H1 (cell line): ENCODE data around the gene PPIL6. TPM values are rescaled to one million over a fixed set of nuclear protein-coding genes. Genes with fewer than 3 reads are reported as not detected.

ENCODE experiments used
- CTCF ChIA-PET: fragments of 300-600 bp; sonication (Branson Sonifier 250); formaldehyde crosslinking; loops from one replicate; lab custom pipeline; 2021; ENCODE audit not compliant: partially characterized antibody; lab: Charles Lee
- POLR2A ChIA-PET: fragments of 300-600 bp; sonication (Branson Sonifier 250); formaldehyde crosslinking; loops from one replicate; lab custom pipeline; 2021; ENCODE audit warnings: inconsistent platforms; ENCODE audit not compliant: partially characterized antibody; lab: Charles Lee
- DNase-seq, 2 experiments: peaks; one replicate each; pipeline versions ENCODE4 v3.0.0 to v3.0.0-alpha.2; 2010 to 2022; ENCODE audit warnings: low spot score in 2 of 2, low read depth in 1 of 2, mixed read lengths in 1 of 2
- FAIRE-seq: peaks from 2 replicates; lab custom pipeline; 2011; peaks lifted over from hg19 to GRCh38; lab: Jason Lieb, UNC
- H2AFZ ChIP-seq: 2 replicates; pipeline ENCODE4 v1.8.1; 2012; ENCODE audit warnings: low read length, inconsistent platforms
- H2AK5ac ChIP-seq: 2 replicates; pipeline ENCODE4 v1.6.1; 2013; ENCODE audit warnings: low read depth, low read length
- H2BK120ac ChIP-seq: replicated peaks from 2 replicates; pipeline ENCODE3; 2013; ENCODE audit warnings: low read depth, low read length, inconsistent platforms
- H2BK12ac ChIP-seq: 2 replicates; pipeline ENCODE4 v1.6.1; 2013; ENCODE audit warnings: low read depth, low read length
- H2BK15ac ChIP-seq: 2 replicates; pipeline ENCODE4 v1.6.1; 2013; ENCODE audit warnings: low read length
- H2BK20ac ChIP-seq: 2 replicates; pipeline ENCODE4 v1.6.1; 2013; ENCODE audit warnings: low read length
- H2BK5ac ChIP-seq: 2 replicates; pipeline ENCODE4 v1.6.1; 2013; ENCODE audit warnings: low read depth, low read length
- H3K14ac ChIP-seq: 2 replicates; pipeline ENCODE4 v1.6.1; 2013; ENCODE audit warnings: inconsistent platforms; ENCODE audit not compliant: insufficient read length
- H3K18ac ChIP-seq: 2 replicates; pipeline ENCODE4 v1.6.1; 2013; ENCODE audit warnings: low read length; ENCODE audit errors: extremely low read depth
- H3K23ac ChIP-seq: 2 replicates; pipeline ENCODE4 v1.6.1; 2013; ENCODE audit warnings: inconsistent platforms; ENCODE audit not compliant: insufficient read length
- H3K23me2 ChIP-seq: 2 replicates; pipeline ENCODE4 v1.6.1; 2013; ENCODE audit warnings: low read depth, low read length
- H3K27ac ChIP-seq: 2 replicates; pipeline ENCODE4 v1.6.1; 2011; ENCODE audit warnings: low read depth, low read length, inconsistent platforms
- H3K27me3 ChIP-seq, 4 experiments: replicated peaks in 1 of 4; 1 replicate in 1 of 4; 2 replicates in 3 of 4; pipeline versions ENCODE4 v1.6.1 to v1.8.1; 2011 to 2013; ENCODE audit warnings: low read length in 3 of 4, mild to moderate bottlenecking in 3 of 4, inconsistent platforms in 2 of 4, mixed read lengths in 2 of 4, moderate library complexity in 1 of 4; ENCODE audit not compliant: control insufficient read depth in 3 of 4, insufficient read depth in 3 of 4; ENCODE audit errors: extremely low read depth in 1 of 4
- H3K36me3 ChIP-seq, 4 experiments: 2 replicates each; pipeline versions ENCODE4 v1.6.1 to v1.8.1; 2011 to 2013; ENCODE audit warnings: mild to moderate bottlenecking in 4 of 4, low read length in 3 of 4, moderate library complexity in 2 of 4, control low read depth in 1 of 4, inconsistent platforms in 1 of 4; ENCODE audit not compliant: insufficient read depth in 4 of 4, control insufficient read depth in 2 of 4
- H3K4ac ChIP-seq: replicated peaks from 2 replicates; pipeline ENCODE3; 2013; ENCODE audit warnings: low read length, low read depth, mixed read lengths, inconsistent platforms; ENCODE audit not compliant: insufficient read length
- H3K4me1 ChIP-seq, 4 experiments: replicated peaks in 1 of 4; 1 replicate in 1 of 4; 2 replicates in 3 of 4; pipeline versions ENCODE4 v1.6.1 to v1.8.1; 2011 to 2013; ENCODE audit warnings: low read length in 3 of 4, inconsistent platforms in 2 of 4, mixed read lengths in 1 of 4; ENCODE audit not compliant: insufficient read depth in 4 of 4, control insufficient read depth in 3 of 4
- H3K4me2 ChIP-seq, 2 experiments: 2 replicates each; pipeline versions ENCODE4 v1.6.1 to v1.8.1; 2011 to 2013; ENCODE audit warnings: low read depth in 2 of 2, low read length in 2 of 2, control low read depth in 1 of 2, inconsistent platforms in 1 of 2, mild to moderate bottlenecking in 1 of 2; ENCODE audit not compliant: insufficient read depth in 1 of 2
- H3K4me3 ChIP-seq, 4 experiments: fragments of 200-600, 300-600 bp in 1 of 4; sonication (generic), shearing (Covaris generic), sonication (Bioruptor Twin) in 1 of 4; 2 replicates each; pipeline versions ENCODE4 v1.5.1 to v1.8.1; 2011 to 2016; ENCODE audit warnings: low read length in 4 of 4, low read depth in 3 of 4, control low read depth in 2 of 4, inconsistent platforms in 2 of 4, mild to moderate bottlenecking in 2 of 4, mixed read lengths in 1 of 4, moderate library complexity in 1 of 4; ENCODE audit not compliant: insufficient read depth in 2 of 4; ENCODE audit errors: extremely low read depth in 1 of 4
- H3K56ac ChIP-seq: replicated peaks from 2 replicates; pipeline ENCODE3; 2013; ENCODE audit warnings: low read depth, mild to moderate bottlenecking, mixed read lengths, low read length, inconsistent platforms; ENCODE audit not compliant: insufficient read length
- H3K79me1 ChIP-seq: 2 replicates; pipeline ENCODE4 v1.6.1; 2013; ENCODE audit warnings: low read depth, low read length, control low read depth
- H3K79me2 ChIP-seq, 2 experiments: 2 replicates each; pipeline versions ENCODE4 v1.6.1 to v1.8.1; 2012 to 2013; ENCODE audit warnings: low read length in 2 of 2, mild to moderate bottlenecking in 2 of 2, inconsistent platforms in 1 of 2; ENCODE audit not compliant: insufficient read depth in 2 of 2, control insufficient read depth in 1 of 2
- H3K9ac ChIP-seq, 4 experiments: replicated peaks in 1 of 4; 1 replicate in 1 of 4; 2 replicates in 3 of 4; pipeline versions ENCODE4 v1.6.1 to v1.8.1; 2011 to 2013; ENCODE audit warnings: low read depth in 3 of 4, low read length in 3 of 4, control low read depth in 2 of 4, mild to moderate bottlenecking in 2 of 4, moderate library complexity in 2 of 4, inconsistent platforms in 1 of 4; ENCODE audit errors: extremely low read depth in 1 of 4
- H3K9me3 ChIP-seq, 2 experiments: 2 replicates each; pipeline versions ENCODE4 v1.6.1 to v1.8.1; 2012 to 2013; ENCODE audit warnings: mild to moderate bottlenecking in 2 of 2, moderate library complexity in 2 of 2, control low read depth in 1 of 2, inconsistent platforms in 1 of 2, low read depth in 1 of 2, low read length in 1 of 2, mixed read lengths in 1 of 2; ENCODE audit not compliant: insufficient read depth in 2 of 2
- H4K20me1 ChIP-seq, 2 experiments: replicated peaks in 1 of 2; 2 replicates each; pipeline versions ENCODE3 to v1.8.1; 2011 to 2013; ENCODE audit warnings: inconsistent platforms in 2 of 2, low read length in 2 of 2, mild to moderate bottlenecking in 1 of 2; ENCODE audit not compliant: insufficient read depth in 2 of 2, control insufficient read depth in 1 of 2
- H4K5ac ChIP-seq: 2 replicates; pipeline ENCODE4 v1.6.1; 2013; ENCODE audit warnings: low read length, low read depth, mixed read lengths, inconsistent platforms; ENCODE audit not compliant: insufficient read length
- H4K8ac ChIP-seq: 2 replicates; pipeline ENCODE4 v1.8.0; 2013; ENCODE audit warnings: mild to moderate bottlenecking, moderate library complexity, low read length, inconsistent platforms; ENCODE audit not compliant: insufficient read depth; ENCODE audit errors: extremely low read depth
- H4K91ac ChIP-seq: replicated peaks from 2 replicates; pipeline ENCODE3; 2013; ENCODE audit warnings: low read length, mixed read lengths, inconsistent platforms; ENCODE audit not compliant: insufficient read length
- EP300 ChIP-seq, 2 experiments: IDR thresholded peaks; 1 replicate in 1 of 2; 2 replicates in 1 of 2; pipeline ENCODE4 v1.6.1; 2011 to 2012; ENCODE audit warnings: low read depth in 2 of 2, low read length in 2 of 2, mild to moderate bottlenecking in 2 of 2, borderline replicate concordance in 1 of 2, inconsistent platforms in 1 of 2, moderate library complexity in 1 of 2
- FOSL1 ChIP-seq: IDR thresholded peaks from 2 replicates; pipeline ENCODE4 v1.6.1; 2011; ENCODE audit warnings: mild to moderate bottlenecking, low read depth, low read length, moderate library complexity; ENCODE audit not compliant: insufficient read depth
- MAFK ChIP-seq: IDR thresholded peaks from 2 replicates; pipeline ENCODE4 v1.6.1; 2012; ENCODE audit warnings: low read depth, mild to moderate bottlenecking, improper control_type of control experiment, low read length
- NRF1 ChIP-seq: IDR thresholded peaks from 2 replicates; pipeline ENCODE4 v1.6.1; 2011; ENCODE audit warnings: mild to moderate bottlenecking, low read depth, low read length, improper control_type of control experiment
- PHF8 ChIP-seq: fragments of 200-600 bp; sonication (generic); conservative IDR thresholded peaks from 2 replicates; pipeline ENCODE4 v1.7.1; 2012; ENCODE audit warnings: low read depth, mild to moderate bottlenecking, inconsistent platforms, low read length, moderate library complexity
- POLR2A ChIP-seq, 2 experiments: IDR thresholded peaks; 1 replicate in 1 of 2; 2 replicates in 1 of 2; pipeline ENCODE4 v1.6.1; 2011; ENCODE audit warnings: low read depth in 2 of 2, low read length in 2 of 2, mild to moderate bottlenecking in 2 of 2; ENCODE audit errors: control extremely low read depth in 1 of 2
- RFX5 ChIP-seq: IDR thresholded peaks from 2 replicates; pipeline ENCODE4 v1.6.1; 2011; ENCODE audit warnings: low read depth, low read length, improper control_type of control experiment, borderline replicate concordance
- RXRA ChIP-seq: IDR thresholded peaks from 2 replicates; pipeline ENCODE4 v1.6.1; 2011; ENCODE audit warnings: low read depth, mild to moderate bottlenecking, low read length, moderate library complexity; ENCODE audit not compliant: insufficient read depth
- SAP30 ChIP-seq: fragments of 300-600 bp; sonication (generic); IDR thresholded peaks from 2 replicates; pipeline ENCODE4 v1.7.1; 2012; ENCODE audit warnings: low read length, moderate library complexity, mild to moderate bottlenecking, inconsistent platforms; ENCODE audit not compliant: insufficient read depth, insufficient replicate concordance
- SP4 ChIP-seq: IDR thresholded peaks from 2 replicates; pipeline ENCODE4 v1.6.1; 2012; ENCODE audit warnings: low read length, inconsistent platforms
- TAF7 ChIP-seq: optimal IDR thresholded peaks from 2 replicates; pipeline ENCODE3; 2011; ENCODE audit warnings: low read depth, mild to moderate bottlenecking, inconsistent platforms, low read length, moderate library complexity, borderline replicate concordance
- TCF12 ChIP-seq: IDR thresholded peaks from 2 replicates; pipeline ENCODE4 v1.6.1; 2011; ENCODE audit warnings: low read depth, mild to moderate bottlenecking, low read length
- WGBS, 2 experiments: shearing (Covaris generic) in 1 of 2; methylation state at CpG; one replicate each; pipeline versions ENCODE4 v1.1.6 to v1.1.7; 2013 to 2015; ENCODE audit warnings: low lambda C conversion rate in 2 of 2, mixed read lengths in 2 of 2, inconsistent platforms in 1 of 2, low coverage in 1 of 2, missing lambda C conversion rate in 1 of 2; ENCODE audit not compliant: insufficient replicate concordance in 2 of 2, insufficient coverage in 1 of 2, insufficient read length in 1 of 2; ENCODE audit errors: extremely low coverage in 1 of 2, missing lambda C conversion rate in 1 of 2; 5-methylcytosine and 5-hydroxymethylcytosine counted together
- polyA plus RNA-seq, 7 experiments: library from polyadenylated mRNA; depleted of rRNA in 3 of 7; stranded (reverse) in 5 of 7; unstranded in 2 of 7; fragments of >200 nt in 5 of 7; fragments of 200-250 nt in 2 of 7; gene quantifications; 1 replicate in 5 of 7; 2 replicates in 1 of 7; 4 replicates in 1 of 7; pipeline versions ENCODE4 v1.2.1 to v1.2.3, GENCODE V29; 2011 to 2013; ENCODE audit warnings: missing spikeins in 2 of 7, mixed read lengths in 2 of 7
- total RNA-seq: library from RNA; stranded (reverse); fragmentation: NEBNext Ultra II Directional; extraction: Animal tissue kit (Norgen Biotek cat#: 25700); gene quantifications from 2 replicates; pipeline ENCODE4 v1.2.1, GENCODE V29; 2021
- TF ChIP-seq, protein P1 (sequence below): IDR thresholded peaks from 2 replicates; pipeline ENCODE4 v1.6.1; 2011; ENCODE audit warnings: low read depth, mild to moderate bottlenecking, low read length; ENCODE audit not compliant: insufficient read depth

PPIL6 gene
- total and polyA plus RNA-seq, 2 of the 8 experiments (the other 6 are each of a cell fraction or from before 2014, with no cell fraction given): 0.42 to 1.3 TPM

DNA sequence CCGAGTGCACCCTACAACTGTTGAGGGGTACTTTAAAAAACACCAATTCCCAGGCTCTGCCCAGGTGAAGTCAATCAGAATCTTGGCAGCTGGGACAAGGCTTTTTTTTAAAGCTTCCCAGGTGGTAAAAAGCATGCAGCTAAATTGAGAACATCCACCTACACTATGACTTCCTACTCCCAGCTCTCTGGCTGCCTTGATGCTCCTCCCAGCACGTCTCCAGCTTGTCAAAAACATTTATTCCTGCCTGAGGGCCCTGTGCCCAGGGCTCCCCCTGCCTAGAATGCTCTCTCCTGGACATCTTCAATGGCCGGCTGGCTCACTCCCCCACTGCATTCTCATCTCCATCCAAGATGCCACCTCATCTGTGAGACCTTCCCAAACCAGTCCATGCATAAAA, 32.7 kb upstream of the PPIL6 start:
- Histone ChIP-seq H3K4me2 (no peak overlapping the region), H3K4me1 (peaks cover 0 to 4% (median under 1%) of the 10 kb centered on the region in 4 experiments; a peak in 1 of 7 replicates), H3K79me2 (peaks cover 0 to 43% of the 10 kb centered on the region in 2 experiments; a peak in 3 of 4 replicates), H2BK120ac (no peak overlapping the region), H4K20me1 (peaks cover 6 to 33% of the 10 kb centered on the region in 2 experiments), H2BK5ac (no peak overlapping the region), H3K4ac (no peak overlapping the region), H3K9ac (no peak overlapping the region), H3K4me3 (no peak overlapping the region), H2BK15ac (no peak overlapping the region), H4K91ac (no peak overlapping the region), H2AK5ac (no peak overlapping the region), H4K8ac (no peak overlapping the region), H3K14ac (no peak overlapping the region), H3K23ac (no peak overlapping the region), H2BK12ac (no peak overlapping the region), H3K56ac (no peak overlapping the region), H3K9me3 (no peaks in the 10 kb centered on the region), H2BK20ac (no peak overlapping the region), H3K18ac (no peak overlapping the region), H3K36me3 (peaks cover 18 to 92% (median 62%) of the 10 kb centered on the region in 4 experiments), H3K27ac (no peak overlapping the region), H4K5ac (no peak overlapping the region), H3K27me3 (no peaks in the 10 kb centered on the region), H3K79me1 (peaks cover 22% of the 10 kb centered on the region), H3K23me2 (no peaks in the 10 kb centered on the region), H2AFZ (no peak overlapping the region)
- 85% methylated on average over 3 of the region's 3 CpGs; no CpG with 5 or more reads in 1 of the 2 experiments for WGBS, 2 experiments
- no peak for FAIRE-seq
- DNase-seq: peak in 1 of 2 experiments; percentile 23
- ChIA-PET CTCF (interaction anchor here (1.0 kb wide), 2 partner anchors 18 to 30 kb away, joined by 3 read pairs; no protein-coding TSS in a partner anchor), POLR2A (no interaction called here)
- TF ChIP-seq EP300 (IDR thresholded peaks at IDR 0.05; ENCODE audit: borderline replicate concordance in 1 of 2, low read depth in 2 of 2, low read length in 2 of 2): no peak
- TF ChIP-seq SP4: no peak
- TF ChIP-seq PHF8: no peak
- TF ChIP-seq SAP30: no peak
- no peak for TF ChIP-seq TCF12
- no peak for TF ChIP-seq FOSL1
- TF ChIP-seq POLR2A (IDR thresholded peaks at IDR 0.05; ENCODE audit: control extremely low read depth in 1 of 2, low read depth in 2 of 2, low read length in 2 of 2): no peak
- no peak for TF ChIP-seq NRF1
- TF ChIP-seq, protein P1, sequence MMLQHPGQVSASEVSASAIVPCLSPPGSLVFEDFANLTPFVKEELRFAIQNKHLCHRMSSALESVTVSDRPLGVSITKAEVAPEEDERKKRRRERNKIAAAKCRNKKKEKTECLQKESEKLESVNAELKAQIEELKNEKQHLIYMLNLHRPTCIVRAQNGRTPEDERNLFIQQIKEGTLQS: no peak
- TF ChIP-seq RFX5: no peak
- no peak for TF ChIP-seq RXRA
- no peak for TF ChIP-seq MAFK
- no peak for TF ChIP-seq TAF7
